HAP-1 (cell line): ENCODE results near the gene SCFD2.

Experiments used
- DNase-seq, 2 experiments: peaks; one replicate each; pipeline ENCODE4 v3.0.0-alpha.2; 2016 to 2020; ENCODE audit warnings: low spot score in 2 of 2
- H3K27me3 ChIP-seq: fragments of 250-450 bp; sonication (Bioruptor Pico); 2 replicates; pipeline ENCODE4 v1.5.1; 2020; ENCODE audit warnings: low read depth, mild to moderate bottlenecking, moderate library complexity
- H3K36me3 ChIP-seq: fragments of 250-450 bp; sonication (Bioruptor Pico); replicated peaks from 2 replicates; pipeline ENCODE4 v1.5.1; 2020; ENCODE audit warnings: mild to moderate bottlenecking
- H3K4me1 ChIP-seq: fragments of 250-450 bp; sonication (Bioruptor Pico); 2 replicates; pipeline ENCODE4 v1.5.1; 2020; ENCODE audit warnings: mild to moderate bottlenecking
- H3K4me3 ChIP-seq: fragments of 250-450 bp; sonication (Bioruptor Pico); 2 replicates; pipeline ENCODE4 v1.5.1; 2020; ENCODE audit warnings: mild to moderate bottlenecking, moderate library complexity
- H3K9me3 ChIP-seq: fragments of 250-450 bp; sonication (Bioruptor Pico); 2 replicates; pipeline ENCODE4 v1.5.1; 2020; ENCODE audit warnings: mild to moderate bottlenecking, moderate library complexity
- in situ Hi-C: fragments of 300-500 bp; cut with MboI; formaldehyde crosslinking; loops from 3 replicates; pipeline ENCODE4 v1.14.3; 2020; ENCODE audit warnings: low sequenced_read_pairs, inconsistent platforms, mixed read lengths

The SCFD2 gene

DNA sequence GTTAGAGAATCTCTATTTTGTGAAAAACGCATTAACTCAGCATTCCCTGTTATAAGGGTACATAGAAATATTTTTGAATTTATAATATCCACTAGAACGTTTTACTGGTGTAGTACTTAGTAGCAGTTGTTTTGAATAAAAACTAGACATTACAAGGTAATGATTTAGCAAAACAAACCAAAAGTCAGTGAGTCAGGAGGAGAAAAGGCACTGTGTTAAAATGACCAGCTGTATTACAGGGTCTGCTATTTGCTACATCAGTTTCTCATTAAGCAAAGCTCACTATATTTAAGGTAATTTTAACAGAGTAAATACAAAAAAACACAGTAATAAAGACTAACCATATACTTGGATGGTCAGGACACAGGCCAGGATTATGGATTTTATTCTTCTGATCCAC lies 351.0 kb downstream of the SCFD2 start:
- H3K27me3 ChIP-seq, result no peaks in the 10 kb centered on the region
- in situ Hi-C loops, result loop anchor here (10.0 to 25.0 kb wide), 3 partner anchors 172 to 1220 kb away; no protein-coding TSS in a partner anchor
- no peaks in the 10 kb centered on the region for H3K36me3 ChIP-seq
- DNase-seq, result no peak
- 0 out of 2 replicates have a peak, but pooled peaks cover 1% of the 10 kb centered on the region for H3K4me1 ChIP-seq
- no peak overlapping the region for H3K4me3 ChIP-seq
- no peaks in the 10 kb centered on the region for H3K9me3 ChIP-seq

- no peak overlapping the region for H3K4me3 ChIP-seq
- H3K9me3 ChIP-seq, result no peaks in the 10 kb centered on the region
- DNase-seq, result no peak
- H3K27me3 ChIP-seq, result no peaks in the 10 kb centered on the region
- H3K36me3 ChIP-seq, result no peaks in the 10 kb centered on the region
- in situ Hi-C loops, result loop anchor here (10.0 to 25.0 kb wide), 3 partner anchors 173 to 1221 kb away; no protein-coding TSS in a partner anchor
- peaks cover 4% of the 10 kb centered on the region for H3K4me1 ChIP-seq
Measured at GRCh38 chr4:53013873-53014775, 351.7 kb downstream of the SCFD2 start.

DNA sequence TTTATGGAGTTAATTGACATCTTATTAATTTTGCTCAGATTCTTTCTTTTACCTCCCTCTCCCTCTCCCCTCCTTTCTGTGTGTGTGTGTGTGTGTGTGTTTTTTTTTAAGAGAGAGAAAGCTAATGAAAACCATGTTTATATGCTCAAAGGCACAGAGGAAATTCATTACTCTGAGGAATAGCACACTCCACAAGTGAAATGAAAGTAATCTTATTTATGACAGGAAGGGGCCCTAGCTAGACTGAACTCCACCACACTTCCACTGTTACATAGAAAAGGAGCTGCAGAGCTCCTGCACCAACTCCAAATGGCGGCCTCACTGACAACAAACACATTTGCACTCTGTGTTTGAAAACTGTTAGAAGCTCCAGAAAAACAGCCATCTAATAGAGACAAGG lies 353.1 kb downstream of the SCFD2 start:
- Histone ChIP-seq H3K4me3 (no peak overlapping the region), H3K36me3 (no peaks in the 10 kb centered on the region), H3K9me3 (no peaks in the 10 kb centered on the region), H3K27me3 (no peaks in the 10 kb centered on the region), H3K4me1 (peaks cover 9% of the 10 kb centered on the region)
- no peak for DNase-seq
- in situ Hi-C loops, result loop anchor here (10.0 to 25.0 kb wide), 3 partner anchors 175 to 1222 kb away; no protein-coding TSS in a partner anchor

DNA sequence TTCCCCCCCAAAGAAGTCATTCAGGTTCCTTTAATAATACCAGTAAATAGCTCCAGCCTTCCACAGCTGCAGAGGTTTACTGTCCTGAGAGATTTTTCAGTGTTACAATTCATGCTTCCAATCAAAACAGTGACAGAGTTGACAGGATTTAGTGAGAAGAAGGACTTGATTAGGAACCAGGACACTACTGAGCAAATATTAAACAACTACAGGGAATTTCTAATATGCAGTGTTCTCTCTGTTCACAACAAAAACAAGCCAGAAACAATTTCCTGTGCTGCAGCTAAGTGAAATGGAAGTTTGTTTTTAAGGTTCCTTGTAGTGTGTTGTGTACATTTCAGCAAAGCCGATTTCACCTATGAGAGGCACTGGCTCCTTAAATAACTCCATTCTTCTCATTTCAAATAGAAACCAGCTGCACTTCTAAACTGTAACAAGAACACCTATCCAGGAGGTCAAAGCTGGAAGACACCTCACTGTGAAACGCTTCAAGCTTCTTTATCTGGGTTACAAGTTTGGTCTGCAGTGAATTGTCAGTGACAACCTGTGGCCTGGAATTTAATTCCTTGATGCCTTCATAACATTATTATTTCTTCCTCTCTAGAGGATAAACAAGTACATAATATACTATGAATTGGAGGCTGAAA lies 354.5 kb downstream of the SCFD2 start:
- Histone ChIP-seq H3K9me3 (no peaks in the 10 kb centered on the region), H3K36me3 (no peaks in the 10 kb centered on the region), H3K4me3 (no peak overlapping the region), H3K27me3 (no peaks in the 10 kb centered on the region), H3K4me1 (peaks cover 9% of the 10 kb centered on the region)
- DNase-seq, result no peak
- in situ Hi-C loops, result loop anchor here (10.0 to 25.0 kb wide), 3 partner anchors 176 to 1223 kb away; no protein-coding TSS in a partner anchor

- H3K4me1 ChIP-seq, result peaks cover 9% of the 10 kb centered on the region
- no peaks in the 10 kb centered on the region for H3K27me3 ChIP-seq
- DNase-seq, result no peak
- in situ Hi-C loops, result loop anchor here (10.0 to 25.0 kb wide), 3 partner anchors 177 to 1224 kb away; no protein-coding TSS in a partner anchor
- H3K9me3 ChIP-seq, result no peaks in the 10 kb centered on the region
- no peak overlapping the region for H3K4me3 ChIP-seq
- H3K36me3 ChIP-seq, result no peaks in the 10 kb centered on the region
Measured at GRCh38 chr4:53010318-53010717, 355.5 kb downstream of the SCFD2 start.

- Histone ChIP-seq H3K27me3 (no peaks in the 10 kb centered on the region), H3K4me3 (no peak overlapping the region), H3K36me3 (no peaks in the 10 kb centered on the region), H3K4me1 (peaks cover 9% of the 10 kb centered on the region), H3K9me3 (no peaks in the 10 kb centered on the region)
- in situ Hi-C loops, result loop anchor here (10.0 to 25.0 kb wide), 3 partner anchors 177 to 1225 kb away; no protein-coding TSS in a partner anchor
- DNase-seq, result no peak
Measured at GRCh38 chr4:53009824-53010223, 356.0 kb downstream of the SCFD2 start.

DNA sequence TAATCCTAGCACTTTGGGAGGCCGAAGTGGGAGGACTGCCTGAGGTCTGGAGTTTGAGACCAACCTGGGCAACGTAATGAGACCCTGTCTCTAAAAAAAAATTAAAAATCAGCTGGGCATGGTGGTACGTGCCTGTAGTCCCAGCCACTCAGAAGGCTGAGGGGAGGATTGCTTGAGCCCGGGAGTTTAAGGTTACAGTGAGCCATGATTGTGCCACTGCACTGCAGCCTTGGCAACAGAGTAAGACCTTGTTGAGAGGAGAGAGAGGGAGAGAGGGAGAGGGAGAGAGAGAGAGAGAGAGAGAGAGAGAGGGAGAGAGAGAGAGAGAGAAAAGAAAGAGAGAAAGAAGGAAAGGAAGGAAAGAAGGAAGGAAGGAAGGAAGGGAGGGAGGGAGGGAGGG lies 358.8 kb downstream of the SCFD2 start:
- H3K36me3 ChIP-seq, result no peaks in the 10 kb centered on the region
- H3K4me1 ChIP-seq, result peaks cover 9% of the 10 kb centered on the region
- in situ Hi-C loops, result loop anchor here (25.0 kb wide), 2 partner anchors 180 to 905 kb away; no protein-coding TSS in a partner anchor
- no peaks in the 10 kb centered on the region for H3K27me3 ChIP-seq
- H3K4me3 ChIP-seq, result no peak overlapping the region
- H3K9me3 ChIP-seq, result no peaks in the 10 kb centered on the region
- DNase-seq, result no peak

DNA sequence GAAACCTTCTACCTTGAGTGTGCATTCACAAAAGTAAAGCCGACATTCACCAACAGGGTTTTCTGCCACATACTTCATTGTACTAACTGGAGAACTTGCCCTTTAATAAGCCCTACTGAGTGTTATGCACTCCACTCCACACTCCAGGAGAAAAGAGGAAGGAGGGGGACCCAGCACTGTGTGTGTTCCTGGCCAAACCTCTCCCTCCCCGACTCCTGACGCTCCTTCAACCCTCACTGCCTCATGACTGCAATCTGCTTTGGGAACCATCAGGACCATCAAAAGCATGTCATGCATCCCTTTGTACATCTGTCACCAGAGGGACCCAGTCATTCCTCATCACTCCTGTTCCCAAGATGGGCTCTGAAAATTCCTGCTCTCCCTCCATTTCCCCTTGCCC lies 360.1 kb downstream of the SCFD2 start:
- peaks cover 9% of the 10 kb centered on the region for H3K4me1 ChIP-seq
- in situ Hi-C loops, result loop anchor here (25.0 kb wide), 2 partner anchors 181 to 906 kb away; no protein-coding TSS in a partner anchor
- H3K27me3 ChIP-seq, result no peaks in the 10 kb centered on the region
- no peaks in the 10 kb centered on the region for H3K36me3 ChIP-seq
- H3K9me3 ChIP-seq, result no peaks in the 10 kb centered on the region
- no peak overlapping the region for H3K4me3 ChIP-seq
- no peak for DNase-seq

- Histone ChIP-seq H3K9me3 (no peaks in the 10 kb centered on the region), H3K27me3 (no peaks in the 10 kb centered on the region), H3K4me1 (peaks cover 9% of the 10 kb centered on the region), H3K36me3 (no peaks in the 10 kb centered on the region), H3K4me3 (no peak overlapping the region)
- in situ Hi-C loops, result loop anchor here (25.0 kb wide), 2 partner anchors 182 to 907 kb away; no protein-coding TSS in a partner anchor
- DNase-seq, result no peak
Measured at GRCh38 chr4:53005149-53005546, 360.7 kb downstream of the SCFD2 start.

GRCh38 chr4:53004497-53005148 lies 361.2 kb downstream of the SCFD2 start:
- Histone ChIP-seq H3K36me3 (no peaks in the 10 kb centered on the region), H3K4me3 (no peak overlapping the region), H3K4me1 (peaks cover 9% of the 10 kb centered on the region), H3K27me3 (no peaks in the 10 kb centered on the region), H3K9me3 (no peaks in the 10 kb centered on the region)
- in situ Hi-C loops, result loop anchor here (25.0 kb wide), 2 partner anchors 183 to 908 kb away; no protein-coding TSS in a partner anchor
- DNase-seq, result no peak

DNA sequence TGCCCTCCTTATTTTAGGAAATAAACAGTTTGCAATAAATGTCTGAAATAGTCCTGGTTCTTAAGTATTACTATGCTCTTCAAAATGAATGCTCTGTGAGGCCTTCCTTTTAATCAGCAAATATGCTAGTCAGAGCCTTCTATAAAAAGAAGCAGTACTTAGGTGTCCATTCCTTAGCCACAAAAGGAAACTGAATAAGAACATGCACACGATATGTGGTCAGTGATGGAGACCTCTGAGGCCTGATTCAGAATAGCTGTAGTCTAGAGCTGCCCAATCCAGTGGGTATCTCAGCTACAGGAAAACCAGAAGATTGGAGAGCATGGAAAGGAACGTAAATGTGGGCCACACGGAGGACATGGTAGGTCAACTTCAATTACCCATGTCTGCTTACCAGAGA lies 361.9 kb downstream of the SCFD2 start:
- H3K36me3 ChIP-seq, result no peaks in the 10 kb centered on the region
- H3K9me3 ChIP-seq, result no peaks in the 10 kb centered on the region
- H3K27me3 ChIP-seq, result no peaks in the 10 kb centered on the region
- no peak overlapping the region for H3K4me3 ChIP-seq
- in situ Hi-C loops, result loop anchor here (25.0 kb wide), 2 partner anchors 183 to 908 kb away; no protein-coding TSS in a partner anchor
- H3K4me1 ChIP-seq, result peaks cover 3% of the 10 kb centered on the region
- no peak for DNase-seq

DNA sequence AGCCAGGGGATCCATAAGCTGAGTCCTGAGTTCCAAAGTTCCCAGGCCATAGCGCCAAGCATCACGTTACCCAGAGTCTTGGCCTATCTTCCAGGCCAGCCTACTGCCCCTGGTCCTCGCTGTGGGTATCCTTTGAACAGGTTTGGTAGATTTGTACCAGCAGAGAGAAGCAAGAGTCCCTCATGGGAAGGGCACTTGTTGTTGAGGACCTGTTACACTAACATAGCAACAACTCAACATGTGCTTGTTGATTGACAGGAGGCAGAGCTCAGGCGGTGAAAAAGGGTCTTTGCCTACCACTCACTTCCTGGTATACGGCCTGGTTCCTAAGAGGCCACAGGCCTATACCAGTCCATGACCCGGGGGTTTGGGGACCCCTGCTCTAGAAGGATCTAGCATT lies 365.3 kb downstream of the SCFD2 start:
- in situ Hi-C loops, result loop anchor here (25.0 kb wide), 2 partner anchors 187 to 912 kb away; no protein-coding TSS in a partner anchor
- H3K36me3 ChIP-seq, result no peaks in the 10 kb centered on the region

DNA sequence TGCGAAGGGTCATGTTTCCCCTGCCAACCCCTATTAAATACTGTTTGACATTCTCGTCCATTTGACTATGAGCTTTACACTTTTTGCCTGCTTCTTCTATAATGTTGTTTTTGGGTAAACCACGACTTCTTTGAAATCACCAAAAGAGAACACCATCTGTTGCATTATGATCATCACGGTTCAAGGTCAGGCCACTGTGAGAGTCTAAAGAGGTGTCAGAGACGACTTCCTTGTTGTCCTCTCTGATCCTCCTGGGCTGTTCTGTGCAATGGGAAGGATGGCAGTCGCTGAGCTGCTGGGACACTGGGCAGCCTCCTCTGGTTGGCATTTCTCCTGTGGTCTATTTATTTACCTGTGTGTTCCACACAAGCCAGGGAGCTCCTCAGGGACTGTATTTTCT lies 366.2 kb downstream of the SCFD2 start:
- no peaks in the 10 kb centered on the region for H3K27me3 ChIP-seq
- DNase-seq, result no peak
- H3K4me3 ChIP-seq, result no peak overlapping the region
- H3K9me3 ChIP-seq, result no peaks in the 10 kb centered on the region
- no peaks in the 10 kb centered on the region for H3K4me1 ChIP-seq
- no peaks in the 10 kb centered on the region for H3K36me3 ChIP-seq
- in situ Hi-C loops, result loop anchor here (25.0 kb wide), 3 partner anchors 188 to 913 kb away; no protein-coding TSS in a partner anchor

More for the DNA sequence above, 365.3 kb downstream of the SCFD2 start:
- no peak overlapping the region for H3K4me3 ChIP-seq
- no peaks in the 10 kb centered on the region for H3K27me3 ChIP-seq
- no peak for DNase-seq
- no peaks in the 10 kb centered on the region for H3K9me3 ChIP-seq
- H3K4me1 ChIP-seq, result no peaks in the 10 kb centered on the region
